ENCODE measurements around the gene ADRA1B.

- TF ChIP-seq POLR2A (IDR thresholded peaks at IDR 0.05): no peak
- no peak for TF ChIP-seq CTCF (IDR thresholded peaks at IDR 0.05)
- TF ChIP-seq EP300 (IDR thresholded peaks at IDR 0.05): no peak
Observed at GRCh38 chr5:160001457-160001856, 85.2 kb downstream of the ADRA1B start.

All from ovary (tissue), 3 donors.